GM21737 (cell line): ENCODE data around the gene CPNE2.
"Not testable (repeated sequence)": the region's sequence is repeated elsewhere in the genome, so short reads cannot be mapped to it uniquely, and the experiment has no call there.

Experiments used
- ATAC-seq: cut with Tn5 transposase; IDR thresholded peaks from one replicate; pipeline ENCODE4 v1.9.1; 2021; ENCODE audit warnings: mild to moderate bottlenecking, moderate library complexity; ENCODE audit not compliant: unreplicated experiment

Gene CPNE2

GRCh38 chr16:57096793-57097192 lies 4.4 kb downstream of the CPNE2 start:
- no peak for ATAC-seq

- no peak for ATAC-seq
These were observed 5.9 kb downstream of the CPNE2 start for GRCh38 chr16:57098188-57098841.

GRCh38 chr16:57099965-57100364 lies 7.6 kb downstream of the CPNE2 start:
- ATAC-seq, result not testable (repeated sequence)

- ATAC-seq, result no peak
These were observed 8.1 kb downstream of the CPNE2 start for GRCh38 chr16:57100445-57100844.

GRCh38 chr16:57102888-57103851 lies 10.8 kb downstream of the CPNE2 start:
- ATAC-seq, result no peak

- ATAC-seq, result no peak
These were observed 12.3 kb downstream of the CPNE2 start for GRCh38 chr16:57104706-57105105.

GRCh38 chr16:57105184-57105583 lies 12.8 kb downstream of the CPNE2 start:
- no peak for ATAC-seq

- ATAC-seq, result no peak
These were observed 14.4 kb downstream of the CPNE2 start for GRCh38 chr16:57106767-57107166.

GRCh38 chr16:57107321-57107922 lies 15.0 kb downstream of the CPNE2 start:
- no peak for ATAC-seq

GRCh38 chr16:57108432-57108831 lies 16.0 kb downstream of the CPNE2 start:
- ATAC-seq, result no peak

- not testable (repeated sequence) for ATAC-seq
These were observed 17.1 kb downstream of the CPNE2 start for GRCh38 chr16:57109259-57110105.

- no peak for ATAC-seq
These were observed 18.6 kb downstream of the CPNE2 start for GRCh38 chr16:57110937-57111336.

- no peak for ATAC-seq
These were observed 19.0 kb downstream of the CPNE2 start for GRCh38 chr16:57111420-57111819.

- no peak for ATAC-seq
These were observed 20.1 kb downstream of the CPNE2 start for GRCh38 chr16:57112403-57113041.

GRCh38 chr16:57113042-57113453 lies 20.7 kb downstream of the CPNE2 start:
- ATAC-seq, result no peak

GRCh38 chr16:57113664-57114063 lies 21.3 kb downstream of the CPNE2 start:
- ATAC-seq, result no peak

- no peak for ATAC-seq
These were observed 22.8 kb downstream of the CPNE2 start for GRCh38 chr16:57115168-57115513.

- ATAC-seq, result no peak
These were observed 23.3 kb downstream of the CPNE2 start for GRCh38 chr16:57115514-57116182.

GRCh38 chr16:57118461-57119084 lies 26.2 kb downstream of the CPNE2 start:
- ATAC-seq, result no peak
